Left lung (tissue), 10 donors: ENCODE measurements around the gene PCP2. TPM values are rescaled to one million over a fixed set of nuclear protein-coding genes. Genes with fewer than 3 reads are reported as not detected.

Source experiments
- ATAC-seq: fragments of 200-7000 bp; cut with Tn5 transposase; one replicate; pipeline ENCODE4 v1.9.1; 2020; ENCODE audit warnings: moderate library complexity
- DNase-seq, 4 donors: peaks; one replicate each; pipeline ENCODE4 v3.0.0-alpha.2; 2013 to 2020
- H3K27ac ChIP-seq, 2 donors: fragments of 200-600 bp; sonication (generic) in 1 of 2; one replicate each; pipeline versions ENCODE4 v1.5.0 to v1.8.0; 2020 to 2021
- H3K27me3 ChIP-seq, 2 donors: fragments of 200-600 bp; sonication (generic) in 1 of 2; one replicate each; pipeline versions ENCODE4 v1.5.0 to v1.8.0; 2020 to 2021
- H3K36me3 ChIP-seq, 2 donors: fragments of 200-600 bp; sonication (generic) in 1 of 2; one replicate each; pipeline versions ENCODE4 v1.5.0 to v1.8.0; 2020 to 2021
- H3K4me1 ChIP-seq, 2 donors: fragments of 200-600 bp; one replicate each; pipeline ENCODE4 v1.8.0; 2021
- H3K4me3 ChIP-seq, 2 donors: fragments of 200-600 bp; sonication (generic) in 1 of 2; one replicate each; pipeline versions ENCODE4 v1.5.0 to v1.8.0; 2020 to 2021; ENCODE audit warnings: mild to moderate bottlenecking in 1 of 2
- H3K9me3 ChIP-seq, 2 donors: fragments of 200-600 bp; sonication (generic) in 1 of 2; one replicate each; pipeline versions ENCODE4 v1.5.0 to v1.8.0; 2020 to 2021
- intact Hi-C, 2 donors: fragments of 100-400 bp; cut with DNase I; formaldehyde crosslinking; loops; one replicate each; pipeline versions ENCODE4 v1.11.2 to v1.14.2; 2022
- polyA plus RNA-seq, 6 donors: library from polyadenylated mRNA; unstranded; fragments of 120-200 nt; gene quantifications; one replicate each; pipeline ENCODE4 v1.2.1, GENCODE V29; 2013; ENCODE audit not compliant: insufficient read length in 6 of 6
- total RNA-seq, 2 donors: library from RNA; stranded (reverse); fragmentation: NEBNext Ultra II Directional; extraction: Animal tissue kit (Norgen Biotek cat#: 25700); gene quantifications; one replicate each; pipeline ENCODE4 v1.2.1, GENCODE V29; 2021
- TF ChIP-seq, protein P1 (sequence below), 2 donors: fragments of 200-600 bp; sonication (generic) in 1 of 2; IDR thresholded peaks; one replicate each; pipeline versions ENCODE4 v1.5.0 to v1.8.0; 2021; ENCODE audit warnings: antibody characterized with exemption in 2 of 2
- donor health status: DM: no; HTN: yes; CAD: no.
- donor health status: DM: no; HTN: no; CAD: no.

PCP2 gene
- total and polyA plus RNA-seq, 8 donors = 0.57 to 1.8 (median 1.5) TPM

DNA sequence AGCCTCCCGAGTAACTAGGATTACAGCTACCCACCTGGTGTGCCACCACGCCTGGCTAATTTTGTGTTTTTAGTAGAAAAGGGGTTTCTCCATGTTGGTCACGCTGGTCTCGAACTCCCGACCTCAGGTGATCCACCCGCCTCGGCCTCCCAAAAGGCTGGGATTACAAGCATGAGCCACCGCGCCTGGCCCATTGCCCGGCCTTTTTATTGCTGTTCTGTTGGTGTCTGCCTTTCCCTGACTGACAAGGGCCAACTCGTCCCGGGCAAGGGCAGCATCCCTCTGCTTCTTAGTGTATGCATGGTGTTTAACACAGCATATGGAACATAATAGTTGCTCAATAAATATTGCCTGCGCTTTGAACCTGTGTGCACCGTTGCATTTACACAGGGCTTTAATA, 29.1 kb upstream of the PCP2 start:
- Histone ChIP-seq H3K4me3 (no peak overlapping the region), H3K4me1 (peaks cover 0 to 25% of the 10 kb centered on the region in 2 donors), H3K27me3 (peaks cover 0 to 13% of the 10 kb centered on the region in 2 donors), H3K27ac (no peak overlapping the region), H3K36me3 (no peaks in the 10 kb centered on the region), H3K9me3 (no peaks in the 10 kb centered on the region)
- ATAC-seq = no peak
- intact Hi-C loops = no loop called here
- TF ChIP-seq, protein P1, sequence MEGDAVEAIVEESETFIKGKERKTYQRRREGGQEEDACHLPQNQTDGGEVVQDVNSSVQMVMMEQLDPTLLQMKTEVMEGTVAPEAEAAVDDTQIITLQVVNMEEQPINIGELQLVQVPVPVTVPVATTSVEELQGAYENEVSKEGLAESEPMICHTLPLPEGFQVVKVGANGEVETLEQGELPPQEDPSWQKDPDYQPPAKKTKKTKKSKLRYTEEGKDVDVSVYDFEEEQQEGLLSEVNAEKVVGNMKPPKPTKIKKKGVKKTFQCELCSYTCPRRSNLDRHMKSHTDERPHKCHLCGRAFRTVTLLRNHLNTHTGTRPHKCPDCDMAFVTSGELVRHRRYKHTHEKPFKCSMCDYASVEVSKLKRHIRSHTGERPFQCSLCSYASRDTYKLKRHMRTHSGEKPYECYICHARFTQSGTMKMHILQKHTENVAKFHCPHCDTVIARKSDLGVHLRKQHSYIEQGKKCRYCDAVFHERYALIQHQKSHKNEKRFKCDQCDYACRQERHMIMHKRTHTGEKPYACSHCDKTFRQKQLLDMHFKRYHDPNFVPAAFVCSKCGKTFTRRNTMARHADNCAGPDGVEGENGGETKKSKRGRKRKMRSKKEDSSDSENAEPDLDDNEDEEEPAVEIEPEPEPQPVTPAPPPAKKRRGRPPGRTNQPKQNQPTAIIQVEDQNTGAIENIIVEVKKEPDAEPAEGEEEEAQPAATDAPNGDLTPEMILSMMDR (IDR thresholded peaks at IDR 0.05) = no peak
- no peak for DNase-seq

DNA sequence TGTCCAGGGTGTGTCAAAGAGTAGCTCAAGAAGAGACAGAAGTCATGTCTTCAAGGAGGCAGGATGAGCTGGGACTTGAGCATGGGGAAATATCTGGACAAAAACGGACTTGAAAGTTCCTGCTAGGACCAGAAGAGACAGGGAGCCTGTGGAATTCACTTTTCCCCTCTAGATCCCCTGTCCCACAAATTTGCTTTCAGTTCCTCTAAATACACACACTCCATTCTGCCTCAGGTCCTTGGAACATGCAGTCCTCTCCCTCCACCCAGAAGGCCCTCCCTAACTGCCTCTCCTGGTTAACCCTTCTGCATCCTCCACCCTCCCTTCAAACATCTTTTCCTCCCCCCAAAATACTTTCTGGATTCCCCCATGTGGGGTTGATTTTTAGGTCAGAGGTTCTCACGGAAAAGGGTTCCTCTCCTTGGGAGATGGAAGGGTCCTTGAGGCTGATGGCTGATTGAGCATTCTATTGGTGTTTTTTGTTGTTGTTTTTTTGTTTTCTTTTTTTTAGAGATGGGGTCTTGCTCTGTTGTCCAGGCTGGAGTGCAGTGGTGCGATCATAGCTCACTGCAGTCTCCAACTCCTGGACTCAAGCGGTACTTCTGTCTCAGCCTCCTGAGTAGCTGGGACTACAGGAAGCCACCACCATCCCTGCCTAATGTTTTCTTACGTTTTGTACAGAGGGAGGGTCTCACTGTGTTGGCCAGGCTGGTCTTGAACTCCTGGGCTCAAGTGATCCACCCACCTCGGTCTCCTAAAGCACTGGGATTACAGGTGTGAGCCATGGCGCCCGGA, 28.4 kb upstream of the PCP2 start:
- Histone ChIP-seq H3K4me3 (no peak overlapping the region), H3K9me3 (no peaks in the 10 kb centered on the region), H3K27me3 (peaks cover 0 to 13% of the 10 kb centered on the region in 2 donors), H3K27ac (no peak overlapping the region), H3K4me1 (peaks cover 0 to 32% of the 10 kb centered on the region in 2 donors), H3K36me3 (no peaks in the 10 kb centered on the region)
- TF ChIP-seq, protein P1 (IDR thresholded peaks at IDR 0.05) = no peak
- intact Hi-C loops = no loop called here
- ATAC-seq (no peak), DNase-seq (no peak)

DNA sequence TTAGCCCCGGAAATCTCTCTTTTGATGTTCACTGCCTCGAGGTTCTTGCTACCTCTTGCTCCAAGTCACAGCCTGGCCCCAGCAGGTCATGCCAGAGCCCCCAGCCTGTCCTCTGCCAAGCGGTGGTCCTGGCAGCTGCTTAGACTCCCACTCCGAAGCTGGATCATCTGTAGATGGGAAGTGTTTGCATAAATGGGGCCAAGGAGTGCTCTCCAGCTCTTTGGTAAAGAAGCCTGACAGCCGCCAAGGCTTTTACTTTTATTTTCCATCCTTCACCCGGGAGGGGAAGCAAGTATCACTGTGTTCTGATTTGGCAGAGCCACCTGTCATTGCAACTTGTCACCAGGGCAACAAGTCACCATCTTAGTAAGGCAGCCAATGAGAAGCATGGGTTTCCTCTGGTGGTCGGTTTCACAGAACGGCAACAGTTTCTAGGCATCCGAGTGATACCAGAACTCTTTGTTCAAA, 24.7 kb upstream of the PCP2 start:
- peaks cover 0 to 4% of the 10 kb centered on the region in 2 donors for H3K27me3 ChIP-seq
- DNase-seq (no peak), ATAC-seq (peak; percentile 46)
- H3K4me3 ChIP-seq = peak overlapping the region in 1 of 2 donors; percentile 9
- H3K36me3 ChIP-seq = no peaks in the 10 kb centered on the region
- TF ChIP-seq, protein P1 (IDR thresholded peaks at IDR 0.05) = no peak
- H3K4me1 ChIP-seq = peaks cover 0 to 67% of the 10 kb centered on the region in 2 donors
- H3K27ac ChIP-seq = peak overlapping the region in 1 of 2 donors; percentile 97
- no peaks in the 10 kb centered on the region for H3K9me3 ChIP-seq
- intact Hi-C loops = no loop called here

DNA sequence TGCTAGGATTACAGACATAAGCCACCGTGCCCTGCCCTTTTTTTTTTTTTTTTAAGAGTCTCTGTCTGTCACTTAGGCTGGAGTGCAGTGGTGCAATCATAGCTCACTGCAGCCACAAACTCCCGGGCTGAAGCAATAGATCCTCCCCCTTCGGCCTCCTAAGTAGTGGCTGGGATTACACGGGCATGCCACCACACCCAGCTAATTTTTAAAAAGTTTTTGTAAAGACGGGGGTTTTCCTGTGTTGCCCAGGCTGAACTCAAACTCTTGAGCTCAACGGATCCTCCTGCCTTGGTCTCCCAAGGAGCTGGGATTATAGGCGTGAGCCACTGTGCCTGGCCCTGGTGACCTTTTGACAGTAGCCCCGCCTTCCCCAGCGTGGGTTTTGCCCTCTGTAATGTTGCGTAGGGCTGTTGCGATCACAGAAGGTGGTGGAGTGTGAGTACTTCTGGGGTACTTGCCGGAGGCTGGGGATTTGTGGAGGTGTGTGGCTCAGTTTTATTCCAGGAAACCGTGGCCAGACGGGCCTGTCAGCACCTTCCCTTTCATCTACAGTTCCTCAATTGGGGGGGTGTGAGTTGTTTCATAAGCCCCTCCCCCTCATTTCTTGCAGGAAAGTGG, 23.7 kb upstream of the PCP2 start:
- Histone ChIP-seq H3K27ac (peak overlapping the region; percentile 47 to 97), H3K36me3 (no peaks in the 10 kb centered on the region), H3K4me1 (peaks cover 3 to 77% of the 10 kb centered on the region in 2 donors), H3K27me3 (peaks cover 0 to 4% of the 10 kb centered on the region in 2 donors), H3K4me3 (peak overlapping the region in 1 of 2 donors; percentile 9), H3K9me3 (no peaks in the 10 kb centered on the region)
- TF ChIP-seq, protein P1 (IDR thresholded peaks at IDR 0.05) = no peak
- ATAC-seq = peak; percentile 84
- peak in 2 of 4 donors; percentile 76 to 83 for DNase-seq
- intact Hi-C loops = no loop called here

DNA sequence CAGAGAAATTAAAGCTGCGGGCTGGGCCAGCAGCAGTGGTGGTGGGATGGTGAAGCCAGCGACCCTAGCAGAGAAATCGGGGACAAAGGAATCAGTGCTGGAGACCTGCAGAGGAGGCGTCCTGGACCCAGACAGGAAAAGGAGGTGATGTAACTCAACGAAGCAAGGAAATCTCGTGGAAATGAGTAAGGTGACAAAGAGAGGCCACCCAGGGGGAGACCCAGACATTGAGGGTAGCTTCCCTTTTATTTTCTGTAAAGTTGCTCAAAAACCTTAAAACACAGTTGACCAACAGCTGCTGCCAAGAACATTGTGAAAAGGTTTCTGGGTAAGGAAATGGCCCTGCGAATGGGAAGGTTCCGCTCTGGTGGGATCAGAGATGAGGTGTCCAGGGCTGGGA, 22.1 kb upstream of the PCP2 start:
- H3K9me3 ChIP-seq = no peaks in the 10 kb centered on the region
- H3K4me1 ChIP-seq = peaks cover 4 to 78% of the 10 kb centered on the region in 2 donors
- intact Hi-C loops = no loop called here
- H3K27ac ChIP-seq = peak overlapping the region in 1 of 2 donors; percentile 97
- no peak overlapping the region for H3K4me3 ChIP-seq
- ATAC-seq (no peak), DNase-seq (no peak)
- TF ChIP-seq, protein P1 (IDR thresholded peaks at IDR 0.05) = no peak
- no peaks in the 10 kb centered on the region for H3K36me3 ChIP-seq
- peaks cover 0 to 4% of the 10 kb centered on the region in 2 donors for H3K27me3 ChIP-seq
